Skeletal muscle satellite cell (primary cell): Measurements from ENCODE around the gene STAP2.

Source experiments
- H3K27me3 ChIP-seq: 2 replicates; pipeline ENCODE4 v1.7.0; 2013; ENCODE audit warnings: low read length; ENCODE audit not compliant: control insufficient read depth, insufficient read depth
- H3K36me3 ChIP-seq: 2 replicates; pipeline ENCODE4 v1.7.0; 2013; ENCODE audit warnings: mild to moderate bottlenecking, control low read depth, low read length; ENCODE audit not compliant: insufficient read depth
- H3K4me1 ChIP-seq: 2 replicates; pipeline ENCODE4 v1.7.0; 2013; ENCODE audit warnings: low read length; ENCODE audit not compliant: control insufficient read depth, insufficient read depth
- H3K4me2 ChIP-seq: 2 replicates; pipeline ENCODE4 v1.7.0; 2013; ENCODE audit warnings: mild to moderate bottlenecking, low read length
- H3K4me3 ChIP-seq: 2 replicates; pipeline ENCODE4 v1.7.0; 2013; ENCODE audit warnings: low read length
- H3K9ac ChIP-seq: 2 replicates; pipeline ENCODE4 v1.7.0; 2013; ENCODE audit warnings: mild to moderate bottlenecking, low read depth, low read length, moderate library complexity
- H3K9me3 ChIP-seq: replicated peaks from 2 replicates; pipeline ENCODE4 v1.7.0; 2013; ENCODE audit warnings: mild to moderate bottlenecking, control low read depth, low read length

Gene STAP2

DNA sequence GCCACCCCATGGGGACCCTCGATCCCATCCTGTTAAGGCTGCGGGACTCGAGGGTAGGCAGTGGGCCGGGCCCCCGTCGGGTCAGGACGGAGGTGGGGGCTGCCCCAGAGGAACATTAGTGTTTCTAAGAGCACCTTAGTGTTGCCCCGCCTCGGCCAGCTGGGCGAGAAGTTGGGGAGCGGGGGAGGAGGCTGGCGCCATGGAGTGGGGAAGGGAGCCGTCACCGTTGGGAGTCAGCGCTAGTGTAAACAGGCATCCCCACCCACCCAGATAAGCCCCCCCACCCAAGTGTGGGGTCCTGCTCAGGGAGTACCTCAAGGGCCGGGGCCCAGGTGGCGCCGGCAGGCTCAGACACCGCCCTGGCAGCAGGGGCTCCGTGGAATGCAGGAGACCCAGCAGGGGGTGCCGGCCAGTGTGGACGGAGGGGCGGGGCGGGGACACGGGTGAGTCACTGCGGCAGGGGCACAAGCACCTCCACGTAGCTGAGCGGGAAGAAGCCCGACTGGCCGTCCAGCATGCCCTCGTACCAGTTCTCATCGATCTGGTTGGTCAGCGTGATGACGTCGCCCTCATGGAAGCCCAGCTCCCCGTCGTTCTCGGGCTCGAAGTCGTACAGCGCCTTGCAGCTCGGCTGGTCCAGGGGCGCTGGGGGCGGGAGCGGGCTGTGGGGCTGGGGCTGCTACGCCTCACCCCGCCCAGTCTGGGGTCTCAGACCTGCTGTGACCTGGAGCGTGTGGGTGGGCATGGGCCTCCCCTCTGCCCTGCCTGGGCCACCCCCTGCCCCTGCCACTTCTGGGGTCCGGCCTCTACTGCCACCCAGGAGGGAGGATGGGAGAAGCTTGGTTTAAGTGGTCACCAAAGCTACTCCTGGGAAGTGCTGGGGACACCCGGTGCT, 22.8 kb upstream of the STAP2 start:
- H3K4me2 ChIP-seq, result no peak overlapping the region
- H3K4me3 ChIP-seq, result no peak overlapping the region
- H3K9ac ChIP-seq, result no peak overlapping the region
- H3K9me3 ChIP-seq, result no peaks in the 10 kb centered on the region
- no peaks in the 10 kb centered on the region for H3K27me3 ChIP-seq
- H3K36me3 ChIP-seq, result peaks cover 70% of the 10 kb centered on the region
- no peaks in the 10 kb centered on the region for H3K4me1 ChIP-seq

DNA sequence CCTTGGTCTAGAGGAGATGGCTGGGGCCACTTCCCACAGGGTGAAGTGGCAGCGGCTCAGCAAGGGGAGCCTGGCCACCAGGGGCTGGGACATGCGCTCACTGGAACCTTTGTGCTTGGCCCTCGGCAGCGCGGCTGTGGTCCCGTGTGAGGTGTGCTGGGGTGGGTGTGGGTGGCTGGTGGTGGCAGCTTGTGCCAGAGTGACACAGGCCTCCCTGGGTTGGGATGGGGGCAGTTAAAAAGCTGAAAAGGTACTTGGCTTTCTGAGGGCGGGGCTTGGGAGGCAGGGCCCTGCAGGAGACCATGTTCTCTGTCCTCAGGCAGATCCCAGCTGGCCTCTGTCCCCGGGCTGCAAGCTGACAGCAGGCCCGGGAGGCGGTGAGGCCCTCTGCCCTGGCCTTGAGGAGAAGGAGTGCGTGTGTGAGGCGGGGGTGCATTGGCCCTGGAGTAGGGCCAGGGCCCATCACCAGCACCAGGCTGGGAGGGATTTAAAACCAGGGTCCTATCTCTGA, 22.1 kb upstream of the STAP2 start:
- Histone ChIP-seq H3K4me3 (no peak overlapping the region), H3K9me3 (no peaks in the 10 kb centered on the region), H3K36me3 (peaks cover 63% of the 10 kb centered on the region), H3K27me3 (no peaks in the 10 kb centered on the region), H3K4me2 (no peak overlapping the region), H3K9ac (no peak overlapping the region), H3K4me1 (no peaks in the 10 kb centered on the region)

DNA sequence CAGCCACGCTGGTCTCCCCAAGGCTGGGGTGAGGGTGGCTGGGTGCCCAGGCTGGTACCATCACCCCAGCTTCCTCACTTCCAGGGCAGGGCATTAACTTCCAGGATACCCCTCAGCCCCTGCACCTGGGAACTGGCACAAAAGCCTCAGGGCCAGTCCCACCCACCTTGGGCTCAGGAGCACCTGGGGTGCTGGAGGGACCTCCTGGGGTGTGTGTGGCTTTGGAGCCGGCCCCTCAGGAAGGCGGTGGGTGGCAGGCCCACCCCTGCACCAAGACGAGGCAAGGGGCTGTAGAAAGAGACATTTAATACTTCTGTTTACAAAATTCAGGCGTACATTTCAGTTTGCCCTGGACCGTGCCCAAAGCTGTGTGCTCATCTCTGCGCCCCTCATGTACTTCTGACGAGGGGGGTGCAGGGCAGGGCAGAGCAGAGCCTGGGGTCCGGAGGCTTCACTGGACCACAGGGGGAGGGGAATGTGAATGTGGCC, 21.5 kb upstream of the STAP2 start:
- H3K9ac ChIP-seq, result no peak overlapping the region
- no peaks in the 10 kb centered on the region for H3K9me3 ChIP-seq
- no peaks in the 10 kb centered on the region for H3K4me1 ChIP-seq
- no peaks in the 10 kb centered on the region for H3K27me3 ChIP-seq
- no peak overlapping the region for H3K4me2 ChIP-seq
- peaks cover 57% of the 10 kb centered on the region for H3K36me3 ChIP-seq
- no peak overlapping the region for H3K4me3 ChIP-seq

DNA sequence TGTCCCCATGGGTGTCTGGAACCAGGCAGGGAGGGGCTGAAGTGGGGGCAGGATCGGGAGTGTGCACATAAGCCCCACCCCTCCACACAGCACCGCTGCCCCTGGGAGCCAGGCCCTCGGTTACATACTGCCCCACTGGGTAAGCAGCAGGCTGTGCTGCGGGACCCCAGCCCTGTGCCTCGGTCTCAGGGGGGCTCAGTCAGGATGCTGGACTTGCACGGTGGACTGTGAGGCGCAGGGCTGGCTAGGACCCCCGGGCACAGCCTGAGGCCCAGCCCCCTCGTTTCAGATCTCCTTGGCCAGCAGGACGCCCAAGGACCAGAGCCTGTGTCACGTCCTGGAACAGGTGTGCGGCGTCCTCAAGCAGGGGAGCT, 21.0 kb upstream of the STAP2 start:
- H3K4me3 ChIP-seq, result no peak overlapping the region
- H3K4me2 ChIP-seq, result no peak overlapping the region
- no peak overlapping the region for H3K9ac ChIP-seq
- peaks cover 54% of the 10 kb centered on the region for H3K36me3 ChIP-seq
- no peaks in the 10 kb centered on the region for H3K27me3 ChIP-seq
- H3K4me1 ChIP-seq, result no peaks in the 10 kb centered on the region
- no peaks in the 10 kb centered on the region for H3K9me3 ChIP-seq

DNA sequence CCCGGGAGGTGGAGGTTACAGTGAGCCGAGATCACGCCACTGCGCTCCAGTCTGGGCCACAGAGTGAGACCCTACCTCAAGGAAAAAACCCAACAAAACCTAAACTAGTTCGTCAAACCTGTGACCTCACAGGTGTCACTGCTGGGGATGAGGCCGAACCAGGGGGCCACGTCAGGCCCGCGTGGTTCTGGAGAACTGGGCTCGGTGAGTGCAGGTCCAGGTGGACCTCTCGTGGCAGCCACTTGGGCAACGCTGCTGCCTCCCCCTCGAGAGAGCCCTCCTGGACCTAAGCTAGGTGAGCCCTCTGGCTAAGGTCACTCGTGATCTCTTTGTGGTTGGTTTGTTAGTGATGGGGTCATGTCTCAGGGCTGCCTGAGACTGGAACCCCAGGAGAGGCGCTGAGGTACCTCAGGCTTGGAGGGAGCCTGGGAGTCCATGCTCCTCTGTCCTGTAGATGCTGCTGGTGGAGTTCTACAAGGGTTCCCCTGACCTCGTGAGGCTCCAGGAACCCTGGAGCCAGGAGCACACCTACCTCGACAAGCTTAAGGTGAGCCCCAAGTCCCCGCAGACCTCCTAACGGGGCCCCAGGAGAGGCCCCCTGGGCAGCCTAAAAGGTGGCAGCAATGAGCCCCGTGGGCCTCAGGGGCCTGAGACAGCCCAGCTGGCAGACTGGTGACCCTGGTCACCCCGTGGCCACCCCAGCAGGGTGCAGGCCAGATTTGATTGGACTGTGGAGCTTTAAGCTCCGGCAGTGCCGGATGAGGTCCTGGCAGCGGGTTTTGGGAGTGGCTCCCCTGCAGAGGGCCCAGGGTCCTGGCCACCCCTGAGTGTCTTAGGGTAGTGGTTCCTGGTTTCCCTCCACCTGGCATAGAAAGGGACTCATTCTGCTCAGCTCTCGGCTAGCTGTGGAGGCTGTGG, 20.3 kb upstream of the STAP2 start:
- no peaks in the 10 kb centered on the region for H3K27me3 ChIP-seq
- H3K4me1 ChIP-seq, result no peaks in the 10 kb centered on the region
- H3K36me3 ChIP-seq, result peaks cover 49% of the 10 kb centered on the region
- H3K4me3 ChIP-seq, result no peak overlapping the region
- H3K4me2 ChIP-seq, result no peak overlapping the region
- no peak overlapping the region for H3K9ac ChIP-seq
- H3K9me3 ChIP-seq, result no peaks in the 10 kb centered on the region

DNA sequence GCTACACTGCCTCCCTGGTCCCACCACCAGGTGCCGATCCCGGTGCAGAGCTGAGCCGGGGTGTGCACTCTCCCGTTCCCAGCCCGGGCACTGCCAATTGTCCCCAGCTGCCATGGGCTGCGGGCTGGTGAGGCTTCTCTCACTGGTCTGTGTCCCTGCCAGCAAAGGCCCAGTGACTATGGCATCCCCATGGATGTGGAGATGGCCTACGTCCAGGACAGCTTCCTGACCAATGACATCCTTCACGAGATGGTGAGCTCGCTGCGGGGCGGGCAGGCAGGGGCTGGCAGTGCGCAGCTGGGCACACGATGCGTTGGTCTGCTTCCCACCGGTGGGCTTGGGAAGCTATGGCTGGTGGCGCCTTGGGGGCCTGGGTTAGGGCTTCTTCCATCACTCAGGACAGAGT, 19.3 kb upstream of the STAP2 start:
- H3K27me3 ChIP-seq, result no peaks in the 10 kb centered on the region
- H3K9me3 ChIP-seq, result no peaks in the 10 kb centered on the region
- H3K4me1 ChIP-seq, result no peaks in the 10 kb centered on the region
- no peak overlapping the region for H3K9ac ChIP-seq
- H3K4me3 ChIP-seq, result no peak overlapping the region
- no peak overlapping the region for H3K4me2 ChIP-seq
- H3K36me3 ChIP-seq, result peaks cover 38% of the 10 kb centered on the region

DNA sequence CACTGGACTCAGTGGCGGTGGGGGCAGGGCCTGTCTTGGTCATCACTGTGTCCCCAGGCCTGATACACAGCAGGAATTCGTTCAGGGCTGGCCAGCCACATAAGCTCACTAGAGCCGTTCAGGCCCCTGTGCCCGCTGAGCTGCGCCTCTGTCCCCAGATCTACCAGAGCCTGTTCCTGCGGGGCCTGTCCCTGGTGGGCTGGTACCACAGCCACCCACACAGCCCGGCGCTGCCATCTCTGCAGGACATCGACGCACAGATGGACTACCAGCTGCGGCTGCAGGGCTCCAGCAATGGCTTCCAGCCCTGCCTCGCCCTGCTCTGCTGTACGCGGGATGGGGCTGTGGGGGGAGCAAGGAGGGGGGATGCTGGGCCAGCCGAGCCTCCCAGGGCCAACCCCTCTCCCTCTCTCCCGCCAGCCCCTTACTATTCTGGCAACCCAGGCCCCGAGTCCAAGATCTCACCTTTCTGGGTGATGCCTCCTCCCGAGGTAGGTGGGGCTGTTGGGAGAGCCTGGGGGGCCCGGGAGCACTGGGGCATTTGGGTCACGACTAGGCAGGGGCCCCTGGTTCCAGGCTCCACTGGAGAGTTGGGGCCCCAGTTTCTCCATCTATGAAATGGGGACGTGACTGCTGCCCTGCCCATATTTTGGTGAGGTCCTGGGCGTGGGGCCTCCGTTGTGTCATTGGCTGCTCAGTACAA, 18.6 kb upstream of the STAP2 start:
- Histone ChIP-seq H3K9me3 (no peaks in the 10 kb centered on the region), H3K36me3 (peaks cover 32% of the 10 kb centered on the region), H3K27me3 (no peaks in the 10 kb centered on the region), H3K4me3 (no peak overlapping the region), H3K4me2 (no peak overlapping the region), H3K4me1 (no peaks in the 10 kb centered on the region), H3K9ac (no peak overlapping the region)

DNA sequence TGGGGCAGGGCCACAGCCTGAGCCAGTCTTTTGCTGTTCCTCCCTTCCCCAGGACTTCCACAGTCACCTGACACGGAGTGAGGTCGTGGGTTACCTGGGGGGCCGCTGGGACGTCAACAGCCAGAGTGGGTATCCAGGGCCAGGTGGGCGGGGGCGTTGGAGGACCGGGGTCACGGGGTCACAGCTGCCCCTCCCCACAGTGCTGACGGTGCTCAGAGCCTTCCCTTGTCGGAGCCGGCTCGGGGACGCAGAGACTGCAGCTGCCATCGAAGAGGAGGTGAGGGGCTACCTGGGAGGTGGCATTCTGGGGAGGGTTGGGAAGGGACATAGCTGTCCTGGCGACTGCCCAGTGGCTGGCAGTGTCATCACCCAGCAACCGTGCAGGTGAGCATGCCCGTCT, 16.3 kb upstream of the STAP2 start:
- Histone ChIP-seq H3K36me3 (peaks cover 15% of the 10 kb centered on the region), H3K4me2 (no peak overlapping the region), H3K27me3 (no peaks in the 10 kb centered on the region), H3K9ac (no peak overlapping the region), H3K4me3 (no peak overlapping the region), H3K4me1 (no peaks in the 10 kb centered on the region), H3K9me3 (no peaks in the 10 kb centered on the region)

DNA sequence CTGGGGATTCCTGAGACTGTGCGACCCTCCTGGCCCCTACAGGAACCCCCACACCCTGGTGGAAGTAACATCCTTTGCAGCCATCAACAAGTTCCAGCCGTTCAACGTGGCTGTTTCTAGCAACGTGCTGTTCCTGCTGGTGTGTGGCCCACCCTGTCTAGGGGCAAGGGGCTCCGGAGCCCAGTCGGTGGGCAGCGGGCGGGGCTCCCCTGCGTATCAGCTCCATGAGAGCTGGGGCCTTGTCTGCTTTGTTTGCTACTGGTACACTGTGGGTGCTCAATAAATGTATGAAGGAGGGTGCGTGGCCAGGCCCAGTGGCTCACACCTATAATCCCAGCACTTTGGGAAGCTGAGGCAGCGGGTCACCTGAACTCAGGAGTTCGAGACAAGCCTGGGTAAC, 15.7 kb upstream of the STAP2 start:
- no peaks in the 10 kb centered on the region for H3K9me3 ChIP-seq
- peaks cover 9% of the 10 kb centered on the region for H3K36me3 ChIP-seq
- no peak overlapping the region for H3K9ac ChIP-seq
- no peaks in the 10 kb centered on the region for H3K4me1 ChIP-seq
- no peak overlapping the region for H3K4me2 ChIP-seq
- H3K27me3 ChIP-seq, result no peaks in the 10 kb centered on the region
- no peak overlapping the region for H3K4me3 ChIP-seq

DNA sequence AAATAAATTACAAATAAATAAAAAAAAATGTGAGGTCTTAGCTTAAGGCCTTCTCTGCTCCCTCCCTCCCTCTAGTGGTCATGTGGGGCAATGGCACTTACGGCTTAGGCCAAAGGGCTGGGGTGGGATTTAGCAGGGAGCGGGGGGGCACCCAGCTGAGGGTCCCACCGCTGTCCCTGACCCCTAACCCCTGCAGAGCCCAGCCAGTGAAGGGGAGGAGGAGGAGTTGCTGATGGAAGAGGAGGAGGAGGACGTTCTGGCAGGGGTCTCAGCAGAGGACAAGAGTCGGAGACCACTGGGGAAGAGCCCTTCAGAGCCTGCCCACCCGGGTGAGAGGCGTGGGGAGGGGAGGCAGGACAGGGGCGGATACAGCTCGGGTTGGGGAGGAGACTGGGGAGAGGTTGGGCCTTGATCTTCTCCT, 14.1 kb upstream of the STAP2 start:
- H3K4me3 ChIP-seq, result no peak overlapping the region

DNA sequence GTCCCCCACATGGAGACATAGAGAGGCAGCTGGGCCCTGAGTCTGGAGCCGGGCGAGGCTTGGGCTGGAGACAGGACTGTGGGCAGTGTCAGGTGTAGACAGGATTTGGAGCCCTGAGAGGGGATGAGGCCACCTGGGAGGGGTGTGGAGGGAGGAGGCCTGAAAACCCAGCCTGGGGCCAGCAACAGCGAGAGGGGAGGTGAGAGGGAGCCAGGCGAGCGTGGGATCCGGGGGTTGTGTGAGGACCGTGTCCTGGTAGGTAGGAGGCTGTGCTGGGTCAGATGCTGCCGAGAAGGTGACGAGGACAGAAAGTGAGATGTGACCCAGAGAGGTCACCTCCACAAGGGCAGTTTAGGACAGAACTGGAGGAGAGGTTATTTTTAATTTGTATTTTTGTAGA, 12.1 kb upstream of the STAP2 start:
- H3K4me1 ChIP-seq, result no peaks in the 10 kb centered on the region
- H3K27me3 ChIP-seq, result no peaks in the 10 kb centered on the region
- H3K9ac ChIP-seq, result no peak overlapping the region
- peaks cover 3% of the 10 kb centered on the region for H3K36me3 ChIP-seq
- no peaks in the 10 kb centered on the region for H3K9me3 ChIP-seq
- H3K4me2 ChIP-seq, result no peak overlapping the region
- H3K4me3 ChIP-seq, result no peak overlapping the region

More for the DNA sequence above, 14.1 kb upstream of the STAP2 start:
- Histone ChIP-seq H3K36me3 (no peaks in the 10 kb centered on the region), H3K4me1 (no peaks in the 10 kb centered on the region), H3K9me3 (no peaks in the 10 kb centered on the region), H3K9ac (no peak overlapping the region), H3K4me2 (no peak overlapping the region), H3K27me3 (no peaks in the 10 kb centered on the region)
